AG04450 (cell line): ENCODE data around the gene PRKAG2. TPM values are rescaled to one million over a fixed set of nuclear protein-coding genes. Genes with fewer than 3 reads are reported as not detected.
A peak's percentile ranks its signal among the peaks of the same experiment; 100 is the strongest.
"Not testable (repeated sequence)": the region's sequence is repeated elsewhere in the genome, so short reads cannot be mapped to it uniquely, and the experiment has no call there.

Experiments
- CTCF ChIA-PET: fragments of 300-600, 350-600 bp; formaldehyde crosslinking; extraction: SDS; loops from one replicate; lab custom pipeline; 2022; ENCODE audit warnings: antibody characterized with exemption, inconsistent platforms; lab: Charles Lee
- POLR2A ChIA-PET: fragments of 350-600 bp; formaldehyde crosslinking; extraction: SDS; loops from one replicate; lab custom pipeline; 2021; ENCODE audit warnings: antibody characterized with exemption, inconsistent platforms; lab: Yijun Ruan, JAX
- DNase-seq: peaks from one replicate; pipeline ENCODE4 v3.0.0-alpha.2; 2011; ENCODE audit warnings: low read depth, low spot score
- H3K27ac ChIP-seq: one replicate; pipeline ENCODE4 v1.5.1; 2012; ENCODE audit warnings: low read depth, low read length, control low read depth
- H3K27me3 ChIP-seq: one replicate; pipeline ENCODE4 v1.6.0; 2012; ENCODE audit warnings: low read length; ENCODE audit not compliant: control insufficient read depth, insufficient read depth
- H3K4me3 ChIP-seq: 2 replicates; pipeline ENCODE4 v1.5.1; 2011; ENCODE audit warnings: mild to moderate bottlenecking, low read depth, low read length, control low read depth
- H3K9me3 ChIP-seq: 2 replicates; pipeline ENCODE4 v1.5.1; 2012; ENCODE audit warnings: low read length; ENCODE audit not compliant: control insufficient read depth, insufficient read depth
- polyA plus RNA-seq: library from polyadenylated mRNA; depleted of rRNA; stranded (reverse); fragments of >200 nt; gene quantifications from 2 replicates; pipeline ENCODE4 v1.2.3, GENCODE V29; 2011
- TF ChIP-seq, protein P1 (sequence below): IDR thresholded peaks from 2 replicates; pipeline ENCODE4 v1.5.1; 2011; ENCODE audit warnings: low read depth, low read length, control low read depth, inconsistent platforms

The PRKAG2 gene
- polyA plus RNA-seq, 1 experiment: 45.0 TPM

GRCh38 chr7:151752037-151752436, 124.9 kb downstream of the PRKAG2 start:
- Histone ChIP-seq H3K27ac (no peak overlapping the region), H3K4me3 (no peak overlapping the region), H3K9me3 (peaks cover 23% of the 10 kb centered on the region), H3K27me3 (no peaks in the 10 kb centered on the region)
- no peak for DNase-seq
- CTCF ChIA-PET: no interaction called here
- POLR2A ChIA-PET: no interaction called here
- TF ChIP-seq, protein P1, sequence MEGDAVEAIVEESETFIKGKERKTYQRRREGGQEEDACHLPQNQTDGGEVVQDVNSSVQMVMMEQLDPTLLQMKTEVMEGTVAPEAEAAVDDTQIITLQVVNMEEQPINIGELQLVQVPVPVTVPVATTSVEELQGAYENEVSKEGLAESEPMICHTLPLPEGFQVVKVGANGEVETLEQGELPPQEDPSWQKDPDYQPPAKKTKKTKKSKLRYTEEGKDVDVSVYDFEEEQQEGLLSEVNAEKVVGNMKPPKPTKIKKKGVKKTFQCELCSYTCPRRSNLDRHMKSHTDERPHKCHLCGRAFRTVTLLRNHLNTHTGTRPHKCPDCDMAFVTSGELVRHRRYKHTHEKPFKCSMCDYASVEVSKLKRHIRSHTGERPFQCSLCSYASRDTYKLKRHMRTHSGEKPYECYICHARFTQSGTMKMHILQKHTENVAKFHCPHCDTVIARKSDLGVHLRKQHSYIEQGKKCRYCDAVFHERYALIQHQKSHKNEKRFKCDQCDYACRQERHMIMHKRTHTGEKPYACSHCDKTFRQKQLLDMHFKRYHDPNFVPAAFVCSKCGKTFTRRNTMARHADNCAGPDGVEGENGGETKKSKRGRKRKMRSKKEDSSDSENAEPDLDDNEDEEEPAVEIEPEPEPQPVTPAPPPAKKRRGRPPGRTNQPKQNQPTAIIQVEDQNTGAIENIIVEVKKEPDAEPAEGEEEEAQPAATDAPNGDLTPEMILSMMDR: no peak

DNA sequence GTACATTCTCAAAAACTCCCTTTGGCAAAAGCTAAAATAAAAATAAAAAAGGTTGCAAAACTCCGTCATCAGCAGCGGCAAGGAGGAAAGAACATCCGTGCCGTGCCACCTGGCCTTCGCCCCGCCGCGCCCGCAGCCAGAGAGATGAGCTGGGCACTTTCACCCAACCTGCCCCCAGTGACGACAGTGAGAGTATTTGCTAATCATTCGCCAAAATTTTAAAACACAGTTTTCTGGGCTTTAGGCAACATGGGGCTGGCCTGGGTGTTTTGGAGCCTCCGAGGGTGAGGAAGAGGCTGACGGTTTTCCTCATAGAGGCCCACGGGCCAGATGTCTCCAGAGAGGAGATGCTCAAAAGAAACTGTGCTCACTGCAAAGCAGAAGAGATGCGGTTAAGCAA, 128.2 kb downstream of the PRKAG2 start:
- DNase-seq: no peak
- ChIA-PET CTCF (interaction anchor here (1.2 kb wide), 1 partner anchor 10 kb away, joined by 3 read pairs; no protein-coding TSS in a partner anchor), POLR2A (interaction anchor here (0.7 kb wide), 1 partner anchor 13 kb away, joined by 8 read pairs; no protein-coding TSS in a partner anchor)
- Histone ChIP-seq H3K4me3 (no peak overlapping the region), H3K27me3 (no peaks in the 10 kb centered on the region), H3K27ac (peak overlapping the region; percentile 11), H3K9me3 (peaks cover 5% of the 10 kb centered on the region; the same call in 1 of the 2 replicates)
- TF ChIP-seq, protein P1: no peak

DNA sequence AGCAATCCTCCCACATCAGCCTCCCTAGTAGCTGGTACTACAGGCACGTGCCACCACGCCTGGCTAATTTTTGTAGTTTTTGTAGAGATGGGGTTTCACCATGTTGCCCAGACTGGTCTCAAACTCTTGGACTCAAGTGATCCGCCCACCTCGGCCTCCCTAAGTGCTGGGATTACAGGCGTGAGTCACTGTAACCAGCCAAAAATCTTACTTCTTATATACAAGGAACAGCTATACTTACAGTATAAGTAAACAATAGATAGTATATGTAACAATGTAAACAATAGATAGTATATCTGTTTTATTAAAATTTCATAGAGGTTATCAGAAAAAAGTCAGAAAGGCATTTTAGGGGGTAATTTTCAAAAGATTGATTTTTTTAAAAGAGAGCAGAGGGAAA, 128.9 kb downstream of the PRKAG2 start:
- H3K9me3 ChIP-seq, H3K27me3 ChIP-seq, H3K4me3 ChIP-seq, DNase-seq: not testable (repeated sequence)
- ChIA-PET CTCF (interaction anchor here (0.6 to 1.2 kb wide), 3 partner anchors 11 to 320 kb away, joined by 3 to 4 read pairs (median 3); no protein-coding TSS in a partner anchor), POLR2A (interaction anchor here (0.7 kb wide), 1 partner anchor 12 kb away, joined by 8 read pairs; no protein-coding TSS in a partner anchor)
- H3K27ac ChIP-seq: peak overlapping the region; percentile 31

DNA sequence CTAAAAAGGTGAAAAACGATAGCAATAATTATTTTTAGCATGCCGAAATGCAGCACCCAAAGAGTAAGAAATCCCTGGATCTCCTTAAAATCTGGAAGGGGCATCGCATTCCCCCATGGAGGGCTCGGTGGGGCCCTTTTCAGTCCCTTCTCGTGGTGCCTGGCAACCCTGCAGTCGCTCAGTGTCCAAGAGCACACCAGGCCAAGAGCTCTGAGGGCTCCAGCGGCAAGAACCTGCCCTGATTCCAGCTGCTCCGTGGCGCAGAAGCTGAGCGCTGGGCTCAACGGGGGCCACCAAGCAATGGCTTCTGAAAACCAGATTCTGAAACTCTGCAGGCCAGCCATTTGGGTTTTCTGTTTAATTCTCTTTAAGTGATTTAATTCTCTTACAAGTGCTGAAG, 131.2 kb downstream of the PRKAG2 start:
- TF ChIP-seq, protein P1: no peak
- Histone ChIP-seq H3K9me3 (peaks cover 3% of the 10 kb centered on the region; the same call in 1 of the 2 replicates), H3K4me3 (no peak overlapping the region), H3K27ac (no peak overlapping the region), H3K27me3 (no peaks in the 10 kb centered on the region)
- no peak for DNase-seq
- CTCF ChIA-PET: interaction anchor here (1.0 to 1.6 kb wide), 4 partner anchors 8 to 174 kb away, joined by 3 to 5 read pairs (median 3); no protein-coding TSS in a partner anchor
- POLR2A ChIA-PET: no interaction called here

DNA sequence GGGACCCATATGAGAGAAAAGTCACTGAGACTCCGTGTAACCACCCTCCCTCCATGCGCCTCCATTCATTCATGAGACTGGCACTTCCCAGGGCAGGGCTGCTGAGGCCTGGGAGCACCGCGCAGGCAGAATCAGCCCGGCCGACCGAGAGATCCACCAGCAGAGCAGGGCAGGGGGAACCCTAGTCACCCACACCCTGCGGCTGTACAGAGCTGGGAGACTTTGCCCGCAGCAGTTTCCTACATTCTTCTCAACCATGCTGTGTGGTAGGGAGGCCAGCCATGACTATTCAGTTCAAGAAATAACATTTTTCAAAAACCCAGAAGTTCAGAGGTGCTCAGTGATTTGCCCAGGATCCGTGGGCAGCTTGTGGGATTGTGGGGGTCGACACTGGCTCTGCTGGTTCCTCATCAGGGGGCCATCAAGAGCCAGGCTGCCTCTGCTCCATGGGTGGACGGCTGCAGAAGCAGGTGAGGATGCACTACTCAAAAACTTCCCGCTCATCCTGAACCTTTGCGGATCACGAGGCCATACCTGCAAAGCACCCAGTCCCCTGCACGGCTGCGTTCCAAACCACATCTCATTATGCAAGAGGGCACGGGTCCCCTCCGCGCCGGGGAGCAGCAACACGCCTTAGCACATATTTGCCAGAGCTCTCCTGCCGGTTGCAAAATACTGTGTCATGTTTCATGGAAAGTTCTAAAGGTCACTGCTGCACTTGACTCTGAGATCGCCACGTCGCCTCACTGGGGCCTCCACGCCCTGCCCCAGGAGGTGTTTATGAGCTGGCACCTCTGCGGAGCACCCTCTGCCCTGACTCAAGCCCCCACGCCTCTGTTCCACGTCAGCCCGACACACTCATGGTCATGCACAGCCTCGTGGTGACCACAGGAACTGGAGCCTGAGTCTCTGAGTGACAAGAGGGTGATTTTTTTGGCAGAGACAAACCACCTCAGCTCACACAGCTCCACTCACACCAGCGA, 132.0 kb downstream of the PRKAG2 start:
- H3K27ac ChIP-seq: no peak overlapping the region
- H3K9me3 ChIP-seq: peaks cover 3% of the 10 kb centered on the region; the same call in 1 of the 2 replicates
- H3K4me3 ChIP-seq: no peak overlapping the region
- ChIA-PET CTCF (interaction anchor here (1.0 to 1.6 kb wide), 4 partner anchors 9 to 173 kb away, joined by 3 to 5 read pairs (median 3); no protein-coding TSS in a partner anchor), POLR2A (interaction anchor here (0.6 kb wide), 1 partner anchor 8 kb away, joined by 3 read pairs; no protein-coding TSS in a partner anchor)
- no peak for DNase-seq
- TF ChIP-seq, protein P1: peak; percentile 52
- H3K27me3 ChIP-seq: no peaks in the 10 kb centered on the region
